Endothelial cell of umbilical vein (primary cell): ENCODE data around the gene SAT1.

Source experiments
- EZH2 ChIP-seq: IDR thresholded peaks from 2 replicates; pipeline ENCODE4 v1.6.1; 2012; ENCODE audit warnings: borderline replicate concordance, low read depth, mild to moderate bottlenecking, moderate library complexity, low read length, inconsistent platforms; ENCODE audit not compliant: severe bottlenecking
- FOS ChIP-seq: IDR thresholded peaks from 2 replicates; pipeline ENCODE4 v1.6.1; 2011; ENCODE audit warnings: mild to moderate bottlenecking, low read length, moderate library complexity, borderline replicate concordance; ENCODE audit not compliant: insufficient read depth
- JUN ChIP-seq: IDR thresholded peaks from 2 replicates; pipeline ENCODE4 v1.6.1; 2011; ENCODE audit warnings: borderline replicate concordance, low read depth; ENCODE audit not compliant: insufficient read length, insufficient read depth
- MAX ChIP-seq: IDR thresholded peaks from 2 replicates; pipeline ENCODE4 v1.6.1; 2011; ENCODE audit not compliant: insufficient read depth, insufficient read length
- MYC ChIP-seq: IDR thresholded peaks from one replicate; pipeline ENCODE4 v1.6.1; 2011; ENCODE audit warnings: mild to moderate bottlenecking, low read depth, low read length
- POLR2A ChIP-seq: IDR thresholded peaks from 2 replicates; pipeline ENCODE4 v1.6.1; 2012; ENCODE audit warnings: low read depth, mild to moderate bottlenecking, control low read depth, low read length
- POLR2AphosphoS5 ChIP-seq: IDR thresholded peaks from 2 replicates; pipeline ENCODE4 v1.6.1; 2012; ENCODE audit warnings: low read depth, mild to moderate bottlenecking, control low read depth, low read length, moderate library complexity; ENCODE audit not compliant: insufficient read depth
- TF ChIP-seq, protein P1 (sequence below), 2 donors: IDR thresholded peaks; 1 replicate in 1 of 2; 2 replicates in 1 of 2; pipeline ENCODE4 v1.5.1; 2011; ENCODE audit warnings: low read length in 2 of 2, mild to moderate bottlenecking in 2 of 2, moderate library complexity in 2 of 2, control low read depth in 1 of 2, inconsistent platforms in 1 of 2, low read depth in 1 of 2; ENCODE audit not compliant: insufficient read depth in 1 of 2; ENCODE audit errors: extremely low read depth in 1 of 2

GRCh38 chrX:23749576-23749975 lies 33.4 kb upstream of the SAT1 start:
- TF ChIP-seq, protein P1, sequence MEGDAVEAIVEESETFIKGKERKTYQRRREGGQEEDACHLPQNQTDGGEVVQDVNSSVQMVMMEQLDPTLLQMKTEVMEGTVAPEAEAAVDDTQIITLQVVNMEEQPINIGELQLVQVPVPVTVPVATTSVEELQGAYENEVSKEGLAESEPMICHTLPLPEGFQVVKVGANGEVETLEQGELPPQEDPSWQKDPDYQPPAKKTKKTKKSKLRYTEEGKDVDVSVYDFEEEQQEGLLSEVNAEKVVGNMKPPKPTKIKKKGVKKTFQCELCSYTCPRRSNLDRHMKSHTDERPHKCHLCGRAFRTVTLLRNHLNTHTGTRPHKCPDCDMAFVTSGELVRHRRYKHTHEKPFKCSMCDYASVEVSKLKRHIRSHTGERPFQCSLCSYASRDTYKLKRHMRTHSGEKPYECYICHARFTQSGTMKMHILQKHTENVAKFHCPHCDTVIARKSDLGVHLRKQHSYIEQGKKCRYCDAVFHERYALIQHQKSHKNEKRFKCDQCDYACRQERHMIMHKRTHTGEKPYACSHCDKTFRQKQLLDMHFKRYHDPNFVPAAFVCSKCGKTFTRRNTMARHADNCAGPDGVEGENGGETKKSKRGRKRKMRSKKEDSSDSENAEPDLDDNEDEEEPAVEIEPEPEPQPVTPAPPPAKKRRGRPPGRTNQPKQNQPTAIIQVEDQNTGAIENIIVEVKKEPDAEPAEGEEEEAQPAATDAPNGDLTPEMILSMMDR (IDR thresholded peaks at IDR 0.05; ENCODE audit: extremely low read depth in 1 of 2, insufficient read depth in 1 of 2, low read depth in 1 of 2, low read length in 2 of 2) = no peak
- TF ChIP-seq POLR2A = no peak
- TF ChIP-seq POLR2AphosphoS5 = no peak
- no peak for TF ChIP-seq EZH2
- no peak for TF ChIP-seq MAX
- no peak for TF ChIP-seq JUN
- TF ChIP-seq MYC = no peak
- TF ChIP-seq FOS = no peak
